ENCODE measurements around the gene POU2AF2. TPM values are rescaled to one million over a fixed set of nuclear protein-coding genes. Genes with fewer than 3 reads are reported as not detected.
"Not testable (repeated sequence)": the region's sequence is repeated elsewhere in the genome, so short reads cannot be mapped to it uniquely, and the experiment has no call there.

Gene POU2AF2
- total RNA-seq, 1 donor from 2014 or later: not detected

DNA sequence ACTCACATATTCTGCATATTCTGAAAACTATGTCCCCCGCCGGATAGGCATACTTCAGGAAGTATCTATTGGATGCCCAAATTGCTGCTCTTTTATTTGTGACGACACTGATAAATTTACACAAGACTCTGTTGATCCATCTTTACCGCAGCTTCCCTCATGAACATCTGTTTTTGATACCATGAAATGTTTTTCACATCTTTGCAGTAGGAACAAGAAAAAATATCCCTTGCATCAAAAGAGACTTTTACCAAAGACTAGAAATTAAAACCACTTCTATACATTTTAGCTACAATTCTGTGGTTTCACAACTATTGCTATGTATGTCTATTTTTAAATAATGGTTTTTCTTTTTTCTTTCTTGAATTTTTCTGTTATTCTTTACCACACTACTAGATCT lies 15.3 kb downstream of the POU2AF2 start:
- TF ChIP-seq, protein P1, sequence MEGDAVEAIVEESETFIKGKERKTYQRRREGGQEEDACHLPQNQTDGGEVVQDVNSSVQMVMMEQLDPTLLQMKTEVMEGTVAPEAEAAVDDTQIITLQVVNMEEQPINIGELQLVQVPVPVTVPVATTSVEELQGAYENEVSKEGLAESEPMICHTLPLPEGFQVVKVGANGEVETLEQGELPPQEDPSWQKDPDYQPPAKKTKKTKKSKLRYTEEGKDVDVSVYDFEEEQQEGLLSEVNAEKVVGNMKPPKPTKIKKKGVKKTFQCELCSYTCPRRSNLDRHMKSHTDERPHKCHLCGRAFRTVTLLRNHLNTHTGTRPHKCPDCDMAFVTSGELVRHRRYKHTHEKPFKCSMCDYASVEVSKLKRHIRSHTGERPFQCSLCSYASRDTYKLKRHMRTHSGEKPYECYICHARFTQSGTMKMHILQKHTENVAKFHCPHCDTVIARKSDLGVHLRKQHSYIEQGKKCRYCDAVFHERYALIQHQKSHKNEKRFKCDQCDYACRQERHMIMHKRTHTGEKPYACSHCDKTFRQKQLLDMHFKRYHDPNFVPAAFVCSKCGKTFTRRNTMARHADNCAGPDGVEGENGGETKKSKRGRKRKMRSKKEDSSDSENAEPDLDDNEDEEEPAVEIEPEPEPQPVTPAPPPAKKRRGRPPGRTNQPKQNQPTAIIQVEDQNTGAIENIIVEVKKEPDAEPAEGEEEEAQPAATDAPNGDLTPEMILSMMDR (IDR thresholded peaks at IDR 0.05; ENCODE audit: insufficient read depth, low read length, poor library complexity, severe bottlenecking): no peak
- no peak for DNase-seq (ENCODE audit: low read depth)
- no peaks in the 10 kb centered on the region for H3K36me3 ChIP-seq (ENCODE audit: control insufficient read depth, insufficient read depth, low read length)
- H3K27me3 ChIP-seq (ENCODE audit: control insufficient read depth, insufficient read depth, low read length): no peaks in the 10 kb centered on the region
- no peak overlapping the region for H3K4me3 ChIP-seq (ENCODE audit: low read depth, low read length)

DNA sequence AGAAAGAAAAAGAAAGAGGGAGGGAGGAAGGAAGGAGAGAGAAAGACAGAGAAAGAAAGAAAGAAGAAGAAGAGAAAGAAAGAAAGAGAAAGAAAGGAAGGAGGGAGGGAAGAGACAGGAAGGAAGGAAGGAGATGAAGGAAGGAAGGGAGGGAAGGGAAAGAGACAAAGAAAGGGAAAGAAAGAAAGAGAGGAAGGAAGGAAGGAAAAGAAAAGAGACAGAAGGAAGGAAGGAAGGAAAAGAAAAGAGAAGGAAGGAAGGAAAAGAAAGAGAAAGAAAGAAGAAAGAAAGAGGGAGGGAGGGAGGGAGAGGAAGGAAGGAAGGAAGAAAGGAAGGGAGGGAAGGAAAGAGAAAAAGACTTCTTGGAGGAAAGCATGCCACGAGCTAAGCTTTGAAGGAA lies 19.1 kb downstream of the POU2AF2 start:
- no peaks in the 10 kb centered on the region for H3K27me3 ChIP-seq (ENCODE audit: control insufficient read depth, insufficient read depth, low read length)
- no peaks in the 10 kb centered on the region for H3K36me3 ChIP-seq (ENCODE audit: control insufficient read depth, insufficient read depth, low read length)
- TF ChIP-seq, protein P1 (IDR thresholded peaks at IDR 0.05; ENCODE audit: insufficient read depth, low read length, poor library complexity, severe bottlenecking): no peak
- H3K4me3 ChIP-seq (ENCODE audit: low read depth, low read length): no peak overlapping the region
- no peak for DNase-seq (ENCODE audit: low read depth)

DNA sequence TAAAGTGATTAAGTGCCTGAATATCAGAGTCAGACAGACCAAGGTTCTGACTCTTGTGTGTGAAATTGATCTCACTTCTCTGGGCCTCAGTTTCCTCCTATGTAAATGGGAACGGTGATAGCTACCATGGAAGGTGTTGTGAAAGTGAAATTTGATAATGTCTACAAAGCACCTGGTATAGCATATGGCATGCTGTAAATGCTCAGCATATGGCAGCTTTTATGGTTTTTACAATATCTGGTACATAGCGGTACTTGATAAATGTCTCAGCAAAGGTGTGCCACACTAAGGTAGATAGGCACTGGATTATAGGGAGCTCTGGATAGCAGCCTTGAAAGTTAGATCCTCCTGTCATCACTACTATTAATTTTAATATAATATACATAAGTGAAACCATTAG lies 19.9 kb downstream of the POU2AF2 start:
- H3K27me3 ChIP-seq (ENCODE audit: control insufficient read depth, insufficient read depth, low read length): no peaks in the 10 kb centered on the region
- H3K4me3 ChIP-seq (ENCODE audit: low read depth, low read length): no peak overlapping the region
- TF ChIP-seq, protein P1 (IDR thresholded peaks at IDR 0.05; ENCODE audit: insufficient read depth, low read length, poor library complexity, severe bottlenecking): no peak
- H3K36me3 ChIP-seq (ENCODE audit: control insufficient read depth, insufficient read depth, low read length): no peaks in the 10 kb centered on the region
- DNase-seq (ENCODE audit: low read depth): no peak

DNA sequence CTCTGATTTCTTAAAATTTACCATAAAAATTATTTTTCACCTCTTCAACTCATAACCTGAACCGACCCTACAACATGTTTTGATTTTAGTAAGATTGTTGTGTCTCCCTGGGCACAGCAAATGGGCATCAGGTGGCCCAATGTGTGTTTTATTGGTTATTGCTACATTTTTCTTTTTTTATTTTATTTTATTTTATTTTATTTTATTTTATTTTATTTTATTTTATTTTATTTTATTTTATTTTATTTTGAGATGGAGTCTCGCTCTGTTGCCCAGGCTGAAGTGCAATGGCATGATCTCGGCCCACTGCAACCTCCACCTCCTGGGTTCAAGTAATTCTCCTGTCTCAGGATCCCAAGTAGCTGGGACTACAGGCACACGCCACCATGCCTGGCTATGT lies 22.8 kb downstream of the POU2AF2 start:
- not testable (repeated sequence) for DNase-seq (ENCODE audit: low read depth); H3K4me3 ChIP-seq (ENCODE audit: low read depth, low read length); H3K27me3 ChIP-seq (ENCODE audit: control insufficient read depth, insufficient read depth, low read length); H3K36me3 ChIP-seq (ENCODE audit: control insufficient read depth, insufficient read depth, low read length)

DNA sequence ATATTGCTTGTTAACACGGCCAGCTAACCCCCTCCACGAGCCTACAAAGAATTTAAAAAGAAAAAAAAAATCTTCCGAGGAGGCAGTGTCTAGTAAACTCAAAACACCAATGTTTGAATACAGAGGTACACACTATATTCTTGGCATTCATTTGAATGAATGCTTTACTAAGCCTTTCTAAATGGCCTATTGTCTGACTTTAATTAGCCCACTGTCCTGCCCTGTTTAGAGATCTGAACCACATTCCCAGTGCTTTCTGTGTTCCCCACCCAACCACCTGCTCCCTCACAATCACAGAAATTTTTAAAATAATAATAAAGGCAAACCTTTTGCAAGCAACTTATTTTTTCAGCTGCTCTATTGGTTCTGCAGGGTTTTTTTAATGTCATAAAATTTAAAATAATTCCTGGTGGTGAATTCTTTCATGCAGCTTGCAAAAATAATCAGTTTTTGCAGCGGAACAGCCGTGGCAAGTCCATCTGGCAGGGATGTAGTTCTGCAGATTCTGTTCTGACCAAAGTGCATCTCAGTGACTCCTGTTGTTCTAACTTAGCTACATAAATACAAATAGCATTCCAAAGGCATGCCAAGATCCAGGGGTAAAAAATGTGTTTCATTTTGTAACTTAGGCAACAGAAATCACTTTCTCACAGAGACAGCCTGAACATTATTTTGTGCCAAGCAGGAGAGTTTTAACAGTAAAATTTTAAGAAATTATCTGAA lies 23.8 kb downstream of the POU2AF2 start:
- H3K27me3 ChIP-seq (ENCODE audit: control insufficient read depth, insufficient read depth, low read length): no peaks in the 10 kb centered on the region
- H3K36me3 ChIP-seq (ENCODE audit: control insufficient read depth, insufficient read depth, low read length): no peaks in the 10 kb centered on the region
- no peak overlapping the region for H3K4me3 ChIP-seq (ENCODE audit: low read depth, low read length)
- no peak for DNase-seq (ENCODE audit: low read depth)
- TF ChIP-seq, protein P1 (IDR thresholded peaks at IDR 0.05; ENCODE audit: insufficient read depth, low read length, poor library complexity, severe bottlenecking): no peak

DNA sequence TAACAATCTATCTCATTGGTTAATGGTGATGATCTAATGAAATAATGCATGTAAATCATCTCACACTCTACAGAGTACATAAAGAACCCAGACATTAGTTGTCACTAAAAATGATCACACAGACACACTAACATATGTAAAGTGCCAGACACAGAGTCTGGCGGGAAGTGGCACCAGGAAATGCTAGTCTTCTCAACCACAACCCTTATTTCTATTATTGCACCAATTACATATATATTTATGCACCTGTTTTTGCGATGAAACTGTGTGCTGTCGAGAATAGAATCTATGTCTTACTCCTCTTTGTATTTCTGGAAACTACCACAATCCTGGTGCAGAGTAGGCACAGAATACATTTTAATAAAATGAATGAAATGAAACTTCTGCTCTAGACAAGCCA lies 26.9 kb downstream of the POU2AF2 start:
- no peaks in the 10 kb centered on the region for H3K36me3 ChIP-seq (ENCODE audit: control insufficient read depth, insufficient read depth, low read length)
- no peaks in the 10 kb centered on the region for H3K27me3 ChIP-seq (ENCODE audit: control insufficient read depth, insufficient read depth, low read length)
- no peak for DNase-seq (ENCODE audit: low read depth)
- TF ChIP-seq, protein P1 (IDR thresholded peaks at IDR 0.05; ENCODE audit: insufficient read depth, low read length, poor library complexity, severe bottlenecking): no peak
- H3K4me3 ChIP-seq (ENCODE audit: low read depth, low read length): no peak overlapping the region
